ENCODE results near the gene SYTL4. TPM values are rescaled to one million over a fixed set of nuclear protein-coding genes. Genes with fewer than 3 reads are reported as not detected.

SYTL4 gene
- total RNA-seq, 1 experiment from 2014 or later: 2.7 TPM

DNA sequence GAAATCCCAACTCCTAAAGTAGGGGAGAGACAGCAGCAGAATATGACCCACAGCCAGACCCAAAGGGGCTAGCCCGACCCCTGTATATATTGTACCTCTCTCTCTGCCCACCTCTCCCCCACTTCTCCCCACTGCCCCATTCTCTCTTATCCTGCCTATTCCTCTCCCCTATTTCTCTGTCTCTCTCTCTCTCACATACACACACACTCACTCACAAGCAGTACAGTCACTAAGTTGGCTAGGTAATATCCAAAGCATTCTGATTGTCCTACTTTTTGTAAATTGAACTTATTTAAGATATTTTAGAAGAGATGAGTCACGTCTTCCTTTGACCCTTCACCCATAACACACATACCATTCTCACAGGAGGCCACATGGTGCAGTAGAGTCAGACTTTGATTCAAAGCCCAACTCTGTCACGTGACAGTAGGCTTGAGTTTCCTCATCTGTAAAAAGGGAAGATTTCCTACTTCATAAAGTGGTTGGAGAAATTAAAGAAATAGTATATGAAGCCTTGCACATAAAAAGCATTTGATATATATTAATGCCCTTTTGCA, 58.4 kb downstream of the SYTL4 start:
- Histone ChIP-seq H3K79me2 (ENCODE audit: low read length) (no peaks in the 10 kb centered on the region), H3K36me3 (ENCODE audit: low read depth, low read length) (no peaks in the 10 kb centered on the region), H3K27ac (ENCODE audit: low read length) (no peak overlapping the region), H3K9me3 (ENCODE audit: low read length) (no peaks in the 10 kb centered on the region), H3K4me2 (ENCODE audit: low read length) (peak overlapping the region; percentile 39; the same call in 1 of the 2 replicates), H3K4me3 (ENCODE audit: low read length) (no peak overlapping the region), H4K20me1 (ENCODE audit: low read length) (no peaks in the 10 kb centered on the region), H3F3A (ENCODE audit: low read length, unreplicated experiment) (no peaks in the 10 kb centered on the region), H3K27me3 (ENCODE audit: low read length) (no peaks in the 10 kb centered on the region), H2AFZ (ENCODE audit: low read length) (no peak overlapping the region), H3K9ac (ENCODE audit: low read length) (no peak overlapping the region), H3K9me2 (replicated peaks; ENCODE audit: low read length) (no peaks in the 10 kb centered on the region), H3K4me1 (ENCODE audit: insufficient read depth, low read length) (peaks cover 28% of the 10 kb centered on the region)
- BruUV-seq (replicated peaks): no TSS peak
- ChIA-PET POLR2A (ENCODE audit: unreplicated experiment) (no interaction called here), CTCF (interaction anchor here (0.6 to 1.3 kb wide), 2 partner anchors 95 to 97 kb away, joined by 3 to 5 read pairs; no protein-coding TSS in a partner anchor)
- TF ChIP-seq EZH2phosphoT487 (IDR thresholded peaks at IDR 0.05; ENCODE audit: borderline replicate concordance, low read length) (no peak), EZH2 (IDR thresholded peaks at IDR 0.05; ENCODE audit: low read length, unreplicated experiment) (no peak)
- TF ChIP-seq, protein P1, sequence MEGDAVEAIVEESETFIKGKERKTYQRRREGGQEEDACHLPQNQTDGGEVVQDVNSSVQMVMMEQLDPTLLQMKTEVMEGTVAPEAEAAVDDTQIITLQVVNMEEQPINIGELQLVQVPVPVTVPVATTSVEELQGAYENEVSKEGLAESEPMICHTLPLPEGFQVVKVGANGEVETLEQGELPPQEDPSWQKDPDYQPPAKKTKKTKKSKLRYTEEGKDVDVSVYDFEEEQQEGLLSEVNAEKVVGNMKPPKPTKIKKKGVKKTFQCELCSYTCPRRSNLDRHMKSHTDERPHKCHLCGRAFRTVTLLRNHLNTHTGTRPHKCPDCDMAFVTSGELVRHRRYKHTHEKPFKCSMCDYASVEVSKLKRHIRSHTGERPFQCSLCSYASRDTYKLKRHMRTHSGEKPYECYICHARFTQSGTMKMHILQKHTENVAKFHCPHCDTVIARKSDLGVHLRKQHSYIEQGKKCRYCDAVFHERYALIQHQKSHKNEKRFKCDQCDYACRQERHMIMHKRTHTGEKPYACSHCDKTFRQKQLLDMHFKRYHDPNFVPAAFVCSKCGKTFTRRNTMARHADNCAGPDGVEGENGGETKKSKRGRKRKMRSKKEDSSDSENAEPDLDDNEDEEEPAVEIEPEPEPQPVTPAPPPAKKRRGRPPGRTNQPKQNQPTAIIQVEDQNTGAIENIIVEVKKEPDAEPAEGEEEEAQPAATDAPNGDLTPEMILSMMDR (conservative IDR thresholded peaks at IDR 0.05; ENCODE audit: low read depth, low read length): no peak
- ATAC-seq (no peak), DNase-seq (peak; percentile 34)
- intact Hi-C loops (cut with micrococcal nuclease): no loop called here

DNA sequence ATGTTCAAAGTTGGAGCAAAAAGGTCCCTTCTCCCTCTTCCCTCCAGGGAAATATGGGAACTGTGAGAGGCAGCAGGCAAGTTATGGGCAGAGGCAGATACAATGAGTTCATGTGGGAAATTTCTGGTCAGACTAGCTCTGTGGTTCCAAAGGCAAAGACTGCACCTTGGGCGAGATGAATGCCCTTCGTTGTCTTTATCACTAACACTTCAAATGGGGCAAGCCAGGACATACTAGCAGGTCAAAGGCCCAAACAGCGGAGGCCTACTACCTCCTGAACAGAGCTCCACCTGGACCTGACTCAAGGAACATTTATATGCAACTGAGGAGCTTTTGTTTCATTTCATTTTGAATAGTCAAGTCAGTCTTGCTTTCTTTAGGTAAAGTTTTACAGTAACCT, 59.0 kb downstream of the SYTL4 start:
- ChIA-PET CTCF (interaction anchor here (0.6 to 1.3 kb wide), 2 partner anchors 96 to 97 kb away, joined by 3 to 5 read pairs; no protein-coding TSS in a partner anchor), POLR2A (ENCODE audit: unreplicated experiment) (no interaction called here)
- H3K4me1 ChIP-seq (ENCODE audit: insufficient read depth, low read length): peaks cover 28% of the 10 kb centered on the region
- peak overlapping the region; percentile 39; the same call in 1 of the 2 replicates for H3K4me2 ChIP-seq (ENCODE audit: low read length)
- no peaks in the 10 kb centered on the region for H4K20me1 ChIP-seq (ENCODE audit: low read length)
- H3K36me3 ChIP-seq (ENCODE audit: low read depth, low read length): no peaks in the 10 kb centered on the region
- H2AFZ ChIP-seq (ENCODE audit: low read length): no peak overlapping the region
- no peak overlapping the region for H3K9ac ChIP-seq (ENCODE audit: low read length)
- no peaks in the 10 kb centered on the region for H3F3A ChIP-seq (ENCODE audit: low read length, unreplicated experiment)
- no peaks in the 10 kb centered on the region for H3K79me2 ChIP-seq (ENCODE audit: low read length)
- BruUV-seq (replicated peaks): no TSS peak
- no peak for DNase-seq
- intact Hi-C loops (cut with micrococcal nuclease): no loop called here
- H3K27ac ChIP-seq (ENCODE audit: low read length): no peak overlapping the region
- H3K9me2 ChIP-seq (replicated peaks; ENCODE audit: low read length): no peaks in the 10 kb centered on the region
- no peak for ATAC-seq
- no peaks in the 10 kb centered on the region for H3K27me3 ChIP-seq (ENCODE audit: low read length)
- H3K9me3 ChIP-seq (ENCODE audit: low read length): no peaks in the 10 kb centered on the region
- no peak overlapping the region for H3K4me3 ChIP-seq (ENCODE audit: low read length)
- TF ChIP-seq, protein P1 (conservative IDR thresholded peaks at IDR 0.05; ENCODE audit: low read depth, low read length): no peak
- TF ChIP-seq EZH2 (IDR thresholded peaks at IDR 0.05; ENCODE audit: low read length, unreplicated experiment): no peak
- no peak for TF ChIP-seq EZH2phosphoT487 (IDR thresholded peaks at IDR 0.05; ENCODE audit: borderline replicate concordance, low read length)

DNA sequence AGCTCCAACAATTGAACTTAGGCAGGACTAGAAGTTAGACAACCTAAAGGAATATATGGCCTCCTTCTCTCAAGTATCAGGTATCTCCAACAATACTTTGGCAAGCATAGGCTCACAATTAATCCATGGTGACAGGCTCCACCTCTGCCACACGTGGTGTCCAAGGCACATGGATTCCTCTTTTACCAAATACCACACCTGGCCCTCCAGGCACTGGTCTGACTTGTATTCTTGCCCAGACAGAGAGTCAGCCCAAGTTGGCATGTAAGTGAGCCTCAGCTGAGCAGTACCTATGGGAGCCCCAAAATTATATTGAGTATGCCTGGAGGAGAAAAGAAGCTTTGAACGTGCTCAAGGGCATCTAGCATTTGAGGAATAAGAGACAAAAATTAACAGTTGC, 68.3 kb downstream of the SYTL4 start:
- CTCF ChIA-PET: interaction anchor here (0.7 kb wide), 1 partner anchor 16 kb away, joined by 3 read pairs; no protein-coding TSS in a partner anchor
- POLR2A ChIA-PET (ENCODE audit: unreplicated experiment): no interaction called here
- Histone ChIP-seq H3K4me3 (ENCODE audit: low read length) (no peak overlapping the region), H3K9ac (ENCODE audit: low read length) (no peak overlapping the region), H3K4me1 (ENCODE audit: insufficient read depth, low read length) (peaks cover 19% of the 10 kb centered on the region), H3K9me3 (ENCODE audit: low read length) (no peaks in the 10 kb centered on the region), H3K27ac (ENCODE audit: low read length) (no peak overlapping the region), H3K36me3 (ENCODE audit: low read depth, low read length) (no peaks in the 10 kb centered on the region), H3K79me2 (ENCODE audit: low read length) (no peaks in the 10 kb centered on the region), H2AFZ (ENCODE audit: low read length) (no peak overlapping the region), H3K4me2 (ENCODE audit: low read length) (no peak overlapping the region), H3K9me2 (replicated peaks; ENCODE audit: low read length) (no peaks in the 10 kb centered on the region), H3K27me3 (ENCODE audit: low read length) (no peaks in the 10 kb centered on the region), H3F3A (ENCODE audit: low read length, unreplicated experiment) (no peaks in the 10 kb centered on the region), H4K20me1 (ENCODE audit: low read length) (no peaks in the 10 kb centered on the region)
- intact Hi-C loops (cut with micrococcal nuclease): loop anchor here (2.0 kb wide), 1 partner anchor 27 kb away; the partner anchor contains the start of gene TSPAN6
- TF ChIP-seq, protein P1 (conservative IDR thresholded peaks at IDR 0.05; ENCODE audit: low read depth, low read length): no peak
- TF ChIP-seq EZH2phosphoT487 (IDR thresholded peaks at IDR 0.05; ENCODE audit: borderline replicate concordance, low read length): no peak
- no peak for DNase-seq
- BruUV-seq (replicated peaks): no TSS peak
- no peak for ATAC-seq

All from PC-3 (cell line).